GM19240 (cell line): Measurements from ENCODE around the gene TMPRSS7.

Experiments used
- DNase-seq: peaks from one replicate; pipeline ENCODE4 v3.0.0; 2011; ENCODE audit warnings: low spot score; ENCODE audit not compliant: insufficient read length

The TMPRSS7 gene, protein sequence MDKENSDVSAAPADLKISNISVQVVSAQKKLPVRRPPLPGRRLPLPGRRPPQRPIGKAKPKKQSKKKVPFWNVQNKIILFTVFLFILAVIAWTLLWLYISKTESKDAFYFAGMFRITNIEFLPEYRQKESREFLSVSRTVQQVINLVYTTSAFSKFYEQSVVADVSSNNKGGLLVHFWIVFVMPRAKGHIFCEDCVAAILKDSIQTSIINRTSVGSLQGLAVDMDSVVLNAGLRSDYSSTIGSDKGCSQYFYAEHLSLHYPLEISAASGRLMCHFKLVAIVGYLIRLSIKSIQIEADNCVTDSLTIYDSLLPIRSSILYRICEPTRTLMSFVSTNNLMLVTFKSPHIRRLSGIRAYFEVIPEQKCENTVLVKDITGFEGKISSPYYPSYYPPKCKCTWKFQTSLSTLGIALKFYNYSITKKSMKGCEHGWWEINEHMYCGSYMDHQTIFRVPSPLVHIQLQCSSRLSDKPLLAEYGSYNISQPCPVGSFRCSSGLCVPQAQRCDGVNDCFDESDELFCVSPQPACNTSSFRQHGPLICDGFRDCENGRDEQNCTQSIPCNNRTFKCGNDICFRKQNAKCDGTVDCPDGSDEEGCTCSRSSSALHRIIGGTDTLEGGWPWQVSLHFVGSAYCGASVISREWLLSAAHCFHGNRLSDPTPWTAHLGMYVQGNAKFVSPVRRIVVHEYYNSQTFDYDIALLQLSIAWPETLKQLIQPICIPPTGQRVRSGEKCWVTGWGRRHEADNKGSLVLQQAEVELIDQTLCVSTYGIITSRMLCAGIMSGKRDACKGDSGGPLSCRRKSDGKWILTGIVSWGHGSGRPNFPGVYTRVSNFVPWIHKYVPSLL

DNA sequence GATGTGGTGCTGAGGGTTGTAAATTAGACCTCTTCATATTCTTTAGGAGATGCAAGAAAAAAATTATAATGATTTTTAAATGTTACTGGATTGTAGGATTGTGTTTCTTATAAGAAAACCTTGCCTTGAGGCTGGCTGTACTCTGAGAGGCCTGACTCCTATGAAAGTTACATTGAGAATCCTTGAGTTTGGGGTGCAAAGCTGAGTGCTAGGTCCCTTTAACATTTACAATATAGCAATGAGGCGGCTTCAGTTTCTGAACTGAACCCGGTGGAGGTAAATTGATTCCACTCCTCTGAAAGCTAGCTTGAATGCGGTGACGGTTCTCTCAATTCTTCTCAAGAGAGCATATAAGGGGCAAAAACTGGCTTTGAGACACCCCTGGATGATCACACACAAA is at the start of gene TMPRSS7:
Gene TMPRSS7 (plus strand): TSS at position 301 of the 400 bp plus-strand sequence. CDS start 110 bp downstream, outside the sequence.
- no peak for DNase-seq

DNA sequence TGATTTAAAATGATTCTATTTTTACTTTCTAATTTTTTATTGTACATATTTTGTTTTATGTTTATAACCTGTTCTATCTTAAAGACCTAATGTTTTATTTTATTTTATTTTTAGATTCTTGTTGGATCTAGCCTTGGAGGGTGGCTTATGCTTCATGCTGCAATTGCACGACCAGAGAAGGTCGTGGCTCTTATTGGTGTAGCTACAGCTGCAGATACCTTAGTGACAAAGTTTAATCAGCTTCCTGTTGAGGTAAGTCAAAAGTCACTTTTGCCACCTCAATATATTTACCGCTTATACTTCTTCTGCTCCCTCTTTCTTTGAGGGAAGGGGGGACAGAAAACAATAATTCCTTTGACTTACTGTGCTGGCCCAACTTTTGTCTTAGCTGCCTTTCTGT is 47.7 kb upstream of the TMPRSS7 start:
- no peak for DNase-seq

DNA sequence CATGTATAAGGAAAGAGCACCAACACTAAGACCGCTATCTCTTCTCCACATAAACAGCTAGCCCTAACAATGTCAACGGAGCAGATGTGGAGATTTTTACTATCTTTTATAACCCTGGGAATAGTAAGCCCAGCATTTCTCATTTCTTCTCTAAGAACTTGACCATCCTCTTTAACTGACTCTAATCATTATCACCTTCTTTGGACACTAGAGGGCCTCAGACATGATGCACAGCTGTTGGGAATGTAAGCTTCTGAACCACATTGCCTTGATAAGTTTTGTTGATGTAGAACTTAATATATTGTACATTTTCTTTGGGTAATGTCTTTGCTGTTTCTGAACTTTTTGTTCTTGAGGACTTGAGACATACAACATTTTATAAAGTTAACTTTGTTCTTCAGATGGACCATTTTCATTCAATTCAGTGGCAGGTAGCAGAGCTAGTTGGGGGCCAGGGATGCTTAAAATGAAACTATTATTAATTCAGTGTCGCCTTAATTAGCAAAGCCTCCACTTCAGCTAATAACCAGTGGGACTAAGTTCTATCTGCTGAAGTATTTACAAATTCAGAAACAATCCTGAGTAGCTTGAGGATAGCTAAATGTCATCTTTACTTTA is 45.4 kb upstream of the TMPRSS7 start:
- DNase-seq: no peak

DNA sequence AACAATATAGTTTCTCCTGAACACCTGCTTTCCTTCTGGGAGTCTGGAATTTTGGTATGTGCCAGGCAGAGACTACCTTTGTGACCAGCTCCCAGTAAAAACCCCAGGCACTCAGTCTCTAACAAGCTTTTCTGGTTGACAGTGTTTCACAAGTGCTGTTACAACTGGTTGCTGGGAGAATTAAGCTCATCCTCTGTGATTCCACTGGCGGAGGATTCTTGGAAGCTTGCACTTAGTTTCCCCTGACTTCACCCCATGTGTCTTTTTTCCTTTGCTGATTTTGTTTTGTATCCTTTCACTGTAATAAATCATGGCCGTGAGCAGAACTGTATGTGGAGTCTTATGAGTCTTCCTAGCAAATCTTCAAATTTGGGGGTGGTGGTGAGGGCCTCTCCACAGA is 41.5 kb upstream of the TMPRSS7 start:
- DNase-seq: no peak

DNA sequence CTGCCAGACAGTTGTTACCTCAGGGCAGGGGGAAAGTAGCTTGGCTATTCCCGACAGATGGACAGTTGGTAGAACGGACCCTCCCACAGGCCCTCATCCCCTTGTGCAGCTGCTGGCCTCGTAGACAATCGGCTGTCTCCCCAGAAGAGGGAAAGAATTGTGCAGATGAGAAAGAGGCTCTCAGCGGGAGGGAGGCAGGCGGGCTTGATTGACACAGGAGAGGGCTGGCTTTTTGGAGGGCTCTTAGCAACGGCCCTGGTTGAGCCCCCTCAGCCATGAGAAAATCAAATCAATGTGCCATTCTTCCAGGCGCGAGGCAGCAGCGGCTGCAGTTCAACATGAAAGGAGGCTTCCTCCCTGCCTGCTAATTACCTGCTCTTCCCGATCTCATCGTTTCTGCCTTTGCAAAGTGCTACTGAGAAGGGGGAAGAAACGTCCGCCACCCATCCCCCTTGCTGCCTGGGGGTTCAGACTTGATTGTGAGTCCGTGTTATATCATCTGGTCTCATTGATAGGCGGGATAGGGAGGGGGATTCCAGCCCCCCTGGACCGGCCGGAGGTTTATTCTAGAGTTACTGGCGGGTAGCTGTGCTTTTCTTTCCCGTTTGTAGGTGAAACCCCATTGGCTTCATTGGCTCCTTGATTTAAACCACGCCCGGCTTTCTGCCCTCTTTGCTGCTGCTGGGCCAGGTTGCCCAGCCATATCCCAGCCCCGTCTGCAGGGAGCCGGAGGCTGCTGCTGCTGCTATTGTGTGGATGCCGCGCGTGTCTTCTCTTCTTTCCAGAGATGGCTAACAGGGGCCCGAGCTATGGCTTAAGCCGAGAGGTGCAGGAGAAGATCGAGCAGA is 35.7 kb upstream of the TMPRSS7 start, which contains the start of gene TAGLN3:
Gene TAGLN3 (plus strand): TSS at position 287 of the 848 bp plus-strand sequence. CDS start 501 bp downstream, at position 788.
- no peak for DNase-seq

DNA sequence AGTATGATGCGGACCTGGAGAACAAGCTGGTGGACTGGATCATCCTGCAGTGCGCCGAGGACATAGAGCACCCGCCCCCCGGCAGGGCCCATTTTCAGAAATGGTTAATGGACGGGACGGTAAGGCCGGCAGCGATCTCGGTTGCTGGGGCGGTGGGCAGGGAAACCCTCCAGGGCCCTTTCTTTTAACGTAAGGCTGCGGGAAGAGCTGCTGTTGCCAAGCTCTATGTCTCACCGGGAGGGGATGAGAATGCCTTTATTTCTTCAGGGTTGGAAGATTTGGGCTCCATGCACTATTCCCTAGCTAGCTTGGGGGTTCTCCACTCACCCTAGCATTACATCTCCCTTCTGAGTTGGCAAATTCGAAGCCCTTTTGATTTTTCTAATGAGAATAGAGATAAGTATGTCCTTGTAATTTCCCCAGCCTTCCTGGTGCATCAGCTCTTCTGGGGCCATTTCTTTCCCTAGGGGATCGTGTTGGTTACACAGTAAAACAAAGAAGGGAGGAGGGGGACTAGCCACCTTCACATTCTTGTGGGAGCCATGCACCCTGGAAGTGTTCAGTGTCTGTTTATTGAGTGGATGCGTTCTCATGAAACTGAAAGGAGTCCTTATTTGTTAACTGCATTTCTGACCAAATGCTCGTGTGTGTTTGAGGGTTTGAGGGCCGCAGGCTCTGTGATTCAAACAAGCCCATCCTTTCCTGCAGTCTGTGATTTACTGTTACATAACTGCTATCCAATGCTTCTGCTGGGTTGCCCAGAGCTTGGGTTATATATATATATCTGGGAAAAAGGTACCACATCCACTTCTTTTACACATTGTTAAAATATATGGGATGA is 34.8 kb upstream of the TMPRSS7 start:
- DNase-seq: no peak

DNA sequence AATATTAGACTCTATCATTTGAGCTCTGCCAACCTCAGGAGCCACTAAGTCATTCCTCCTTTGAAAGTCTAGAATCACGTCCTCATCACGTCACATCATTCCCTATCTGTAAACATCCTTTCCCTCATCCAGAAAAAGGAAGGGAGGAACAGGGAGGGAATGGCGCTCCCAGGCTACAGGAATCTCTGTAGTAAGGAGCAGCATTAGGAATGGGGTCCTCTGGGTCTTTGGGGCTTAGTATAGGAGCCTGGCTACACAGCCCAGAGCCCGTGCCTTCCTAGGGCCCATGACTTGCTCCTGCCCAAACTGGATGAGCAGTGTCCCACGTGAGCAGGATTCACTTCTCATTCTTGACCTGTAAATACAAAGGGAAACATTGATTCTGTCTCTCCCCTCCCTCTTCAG is 34.2 kb upstream of the TMPRSS7 start:
- DNase-seq: no peak

DNA sequence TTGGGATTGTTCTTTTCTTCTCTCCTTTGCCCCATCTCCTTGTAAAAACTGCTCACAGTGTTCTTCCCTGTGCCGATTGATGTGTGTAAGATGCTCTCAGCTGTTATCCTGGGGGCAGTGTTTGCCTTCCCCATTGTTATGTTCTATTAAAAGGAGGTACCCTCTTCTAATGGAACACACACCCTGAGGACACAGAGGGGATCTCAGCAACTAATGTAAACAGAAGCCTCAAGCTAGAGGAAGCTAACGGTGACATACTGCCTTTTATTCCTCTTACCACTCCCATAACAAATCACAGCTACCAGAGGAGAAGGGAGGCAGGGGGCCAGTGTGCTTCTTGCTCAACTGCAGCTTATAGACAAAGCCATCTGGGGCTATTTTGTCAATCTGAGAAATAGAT is 33.6 kb upstream of the TMPRSS7 start:
- no peak for DNase-seq

DNA sequence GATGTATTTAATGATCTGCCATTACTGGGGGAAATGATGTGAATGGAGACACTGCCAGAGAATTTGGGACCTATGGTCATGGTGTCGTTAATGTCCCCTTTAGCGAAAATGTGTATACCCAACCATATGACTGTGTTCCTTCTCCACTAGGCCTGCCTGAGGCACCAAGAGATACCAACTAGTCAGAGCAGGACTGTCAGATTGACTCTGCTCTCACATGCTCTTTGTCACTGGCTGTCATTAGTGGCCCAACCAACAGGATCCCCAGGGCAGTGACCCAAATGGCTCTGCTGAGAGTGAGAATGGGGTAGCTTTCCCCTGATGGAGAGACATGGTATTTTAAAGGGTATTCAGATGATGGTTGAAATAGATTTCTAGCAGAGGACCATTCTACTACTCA is 33.0 kb upstream of the TMPRSS7 start:
- no peak for DNase-seq

DNA sequence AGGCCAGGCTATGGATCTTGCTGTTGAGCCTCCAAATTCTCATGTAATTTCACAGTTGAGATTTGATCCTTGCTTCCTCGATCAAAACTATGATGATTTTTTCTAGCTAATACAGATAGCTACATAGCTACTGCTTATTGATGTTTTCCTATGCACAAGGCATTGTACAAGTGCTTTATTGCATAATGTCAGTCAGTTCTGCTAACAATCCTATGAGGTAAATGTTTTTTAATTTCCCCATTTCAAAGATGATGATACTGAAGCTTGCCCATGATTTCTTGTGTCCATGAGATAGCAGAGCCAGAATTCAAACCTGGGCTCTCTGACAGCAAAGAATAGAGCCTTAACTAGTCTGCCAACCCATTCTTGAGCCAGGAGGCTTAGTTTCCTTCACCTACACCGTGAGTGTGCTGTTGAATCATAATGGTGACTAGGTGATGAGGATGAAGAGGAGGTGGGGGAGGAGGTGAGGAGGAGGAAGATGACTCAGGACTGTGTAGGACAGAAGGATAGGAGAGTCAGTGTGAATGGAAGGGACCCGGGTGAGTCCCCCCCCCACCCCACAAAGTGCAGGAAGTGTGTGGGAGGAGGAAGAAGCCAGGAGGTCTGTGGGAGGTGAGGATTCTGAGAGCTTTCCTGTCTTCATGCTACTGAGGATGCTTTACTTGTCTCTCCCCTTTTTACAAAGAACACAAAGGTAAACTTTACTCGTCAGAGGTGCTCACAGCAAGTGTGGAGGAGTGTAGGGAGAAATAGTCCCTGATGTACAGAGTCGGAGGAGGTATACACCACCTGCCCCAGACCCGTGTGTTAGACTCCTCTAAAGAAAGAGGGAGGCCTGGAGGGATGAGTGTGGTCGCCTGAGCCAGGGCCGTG is 32.2 kb upstream of the TMPRSS7 start:
- no peak for DNase-seq

DNA sequence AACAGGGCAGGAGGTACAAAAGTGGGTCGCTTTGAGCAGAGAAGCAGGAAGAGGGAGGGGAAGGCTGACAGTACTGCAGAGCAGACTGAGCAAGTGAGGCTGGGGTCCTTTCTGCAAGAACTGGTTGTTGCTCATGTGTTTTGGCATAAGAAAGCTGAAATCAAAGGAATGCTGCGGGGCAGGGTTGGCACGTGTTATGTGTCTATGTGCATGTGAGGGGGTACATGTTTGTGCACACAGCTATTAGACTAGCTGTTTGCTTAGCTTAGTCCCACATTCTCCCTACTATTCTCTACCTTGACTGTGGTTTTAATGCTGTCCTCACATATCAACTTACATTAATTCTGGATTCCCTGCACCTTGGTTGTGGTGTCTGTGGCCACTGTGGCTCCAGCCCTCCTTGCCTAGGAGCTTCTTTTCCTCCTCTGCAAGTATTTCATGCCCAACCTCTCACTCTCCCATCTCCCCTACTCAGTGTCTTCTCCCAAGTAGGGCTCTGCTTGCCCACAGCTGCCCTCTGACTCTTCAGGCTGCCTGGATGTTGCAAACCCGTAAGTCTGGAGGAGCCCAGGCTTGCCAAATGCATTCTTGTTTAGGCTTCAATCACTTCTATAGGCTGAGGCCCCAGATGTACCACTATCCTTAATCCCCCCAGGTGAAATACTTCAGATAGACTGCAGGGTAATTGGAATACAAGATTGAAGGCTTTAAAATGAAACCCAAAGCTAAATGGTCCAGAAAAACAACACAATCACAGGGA is 31.0 kb upstream of the TMPRSS7 start:
- no peak for DNase-seq

DNA sequence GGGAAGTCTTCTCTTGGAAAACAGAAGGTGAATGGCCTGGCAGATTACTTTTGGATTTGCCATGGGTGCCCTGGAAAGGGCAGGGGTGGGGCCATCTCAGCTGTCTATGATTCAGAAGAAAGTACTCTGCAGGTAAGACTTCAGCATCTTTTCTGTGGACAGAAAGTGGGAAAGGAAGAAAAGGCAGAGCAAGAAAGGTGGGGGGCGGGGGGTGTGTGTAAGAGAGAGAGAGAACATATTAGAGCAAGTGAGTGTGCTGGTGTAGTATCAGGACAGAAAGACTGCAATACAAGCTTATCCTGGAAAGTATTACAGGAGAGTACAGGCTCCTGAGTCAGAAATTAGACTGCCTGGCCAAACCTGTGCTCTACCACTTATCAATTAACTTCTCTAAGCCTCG is 30.3 kb upstream of the TMPRSS7 start:
- DNase-seq: no peak

DNA sequence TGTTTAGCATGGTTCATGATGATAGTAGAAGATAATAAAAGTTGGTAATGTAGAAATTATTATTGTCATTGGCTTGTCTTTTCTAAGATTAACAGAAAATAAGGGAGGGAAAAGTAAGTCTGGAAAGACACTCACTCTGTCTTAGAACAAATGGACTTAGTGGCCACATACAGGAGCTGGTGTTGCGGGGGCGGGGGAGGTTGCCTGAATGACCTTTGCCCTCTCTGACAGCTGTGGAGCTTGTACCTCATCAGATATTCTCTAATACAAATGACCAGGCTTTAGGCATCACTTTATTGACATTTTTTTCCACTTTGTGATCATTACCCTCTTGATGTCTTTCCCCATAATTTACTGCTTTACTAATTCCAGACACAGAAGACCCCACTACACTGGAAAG is 29.9 kb upstream of the TMPRSS7 start:
- DNase-seq: no peak

DNA sequence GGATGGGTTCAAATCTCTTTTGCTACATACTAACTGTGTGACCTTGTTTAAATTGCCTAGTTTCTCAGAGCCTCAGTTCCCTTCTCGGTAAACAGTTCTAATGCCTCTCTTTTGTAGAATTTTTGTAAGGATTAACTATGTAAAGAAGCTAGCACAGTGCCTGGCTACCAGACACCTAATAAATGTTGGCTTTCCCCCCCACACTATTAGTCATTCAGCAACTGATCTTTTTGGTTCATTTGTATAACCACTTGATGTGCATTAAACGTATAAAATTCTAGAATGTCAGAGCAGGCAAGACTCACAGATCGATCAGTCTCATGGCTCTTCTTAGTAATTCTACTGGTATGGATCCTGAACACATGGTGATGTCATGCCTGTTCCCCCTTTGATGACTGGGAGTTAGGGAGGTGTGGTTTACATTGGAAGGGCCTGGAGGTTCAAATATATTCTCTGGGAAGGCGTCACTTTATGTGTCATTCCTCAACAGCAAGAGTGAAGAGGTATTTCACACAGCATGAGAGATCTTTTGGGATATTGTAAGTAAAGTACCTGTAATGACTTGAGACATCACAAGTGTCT is 29.4 kb upstream of the TMPRSS7 start:
- no peak for DNase-seq

DNA sequence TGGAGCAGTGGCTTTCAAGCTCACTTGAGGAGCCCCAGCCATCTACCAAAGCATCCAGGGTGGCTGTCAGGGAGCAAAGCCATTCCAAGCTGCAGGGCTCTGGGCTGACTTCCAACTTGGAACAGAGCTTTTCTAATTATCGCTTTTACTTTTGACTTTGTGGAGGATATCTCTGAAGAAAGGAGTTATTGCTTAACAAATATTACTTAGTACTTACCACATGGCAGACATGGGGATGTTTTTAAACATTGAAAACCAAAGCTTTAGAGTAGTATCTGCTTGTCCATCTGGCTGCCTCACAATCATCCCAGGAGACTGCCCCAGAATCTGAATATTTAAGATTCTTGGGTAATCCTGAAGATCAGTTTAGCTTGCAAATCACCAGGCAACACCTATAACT is 26.9 kb upstream of the TMPRSS7 start:
- no peak for DNase-seq

DNA sequence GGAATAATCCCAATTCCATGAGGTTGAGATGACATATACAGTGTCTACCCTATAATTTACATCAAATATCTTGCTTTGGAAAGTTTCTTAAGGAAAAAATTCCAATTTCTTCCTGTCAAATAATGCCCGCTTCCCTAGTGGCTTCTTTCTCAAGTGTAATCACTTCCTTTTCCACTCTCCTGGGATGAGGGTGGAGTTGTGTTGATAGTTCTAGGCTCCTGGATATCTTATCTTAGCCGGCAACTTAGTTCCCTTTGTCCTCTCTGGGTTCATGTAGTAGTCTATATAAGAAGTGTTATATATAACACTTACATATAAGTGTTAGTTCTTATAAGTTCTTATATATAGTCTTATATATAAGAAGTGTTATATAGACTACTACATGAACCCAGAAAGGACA is 24.9 kb upstream of the TMPRSS7 start:
- DNase-seq: no peak

DNA sequence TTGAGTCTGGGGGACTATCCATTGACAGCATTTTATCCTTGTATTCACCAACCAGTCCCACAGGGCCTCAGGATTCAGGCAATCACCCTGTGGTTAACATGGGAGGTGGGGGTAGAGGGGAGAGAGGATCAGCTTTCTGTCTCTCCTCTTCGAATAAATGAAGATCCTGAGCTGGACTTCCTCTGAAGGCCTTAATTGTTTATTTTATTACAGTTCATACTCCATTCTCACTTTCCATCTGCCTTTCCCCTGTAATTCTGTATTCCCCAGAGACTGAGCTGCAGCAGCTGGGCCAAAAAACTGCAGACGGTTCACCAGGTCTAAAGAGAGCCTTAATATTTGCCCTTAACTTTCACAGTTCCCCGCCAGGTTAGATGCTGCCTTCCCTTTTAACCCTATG is 23.9 kb upstream of the TMPRSS7 start:
- DNase-seq: no peak

DNA sequence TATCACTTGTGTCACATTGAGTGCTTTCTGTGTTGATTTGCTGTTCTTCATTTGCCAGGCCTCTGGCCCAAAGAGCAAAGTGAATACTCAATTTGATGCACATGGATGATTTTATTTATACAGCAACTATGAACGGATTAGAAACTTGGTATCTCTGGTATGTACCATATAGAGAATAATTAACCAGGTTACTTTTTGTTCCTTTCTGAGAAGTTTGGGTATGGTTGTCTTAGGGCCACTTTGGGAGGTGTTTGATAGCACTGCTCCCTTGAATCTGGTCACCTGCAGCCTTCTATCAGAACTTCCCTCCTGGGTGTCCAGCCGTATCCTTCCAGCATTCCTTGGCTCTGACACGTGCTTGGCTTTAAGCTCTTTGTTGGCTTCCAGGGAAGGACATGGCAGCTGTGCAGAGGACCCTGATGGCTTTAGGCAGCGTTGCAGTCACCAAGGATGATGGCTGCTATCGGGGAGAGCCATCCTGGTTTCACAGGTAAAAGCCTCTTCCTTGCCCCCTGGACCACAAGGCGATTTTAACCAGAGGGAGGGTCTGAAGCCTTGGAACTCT is 23.1 kb upstream of the TMPRSS7 start:
- no peak for DNase-seq
